ENCODE measurements around the gene C22orf15. TPM values are rescaled to one million over a fixed set of nuclear protein-coding genes. Genes with fewer than 3 reads are reported as not detected.

Gene C22orf15
- total and polyA plus RNA-seq, 4 donors, result 0.03 to 0.17 (median 0.12) TPM

- Histone ChIP-seq H3K9me3 (ENCODE audit: control insufficient read depth in 4 of 4, low read length in 3 of 4) (no peaks in the 10 kb centered on the region), H3K27me3 (ENCODE audit: control insufficient read depth in 4 of 4, insufficient read depth in 4 of 4, low read length in 3 of 4) (no peaks in the 10 kb centered on the region)
- WGBS, result 59% methylated on average over 4 of the region's 4 CpGs
These were observed 5.9 kb upstream of the C22orf15 start for GRCh38 chr22:23756891-23757290.

More at GRCh38 chr22:23756891-23757290, 5.9 kb upstream of the C22orf15 start:
- Histone ChIP-seq H3K4me1 (ENCODE audit: control insufficient read depth in 4 of 4, insufficient read depth in 4 of 4, low read length in 3 of 4) (no peaks in the 10 kb centered on the region), H3K4me3 (ENCODE audit: low read depth in 1 of 3, low read length in 3 of 3) (no peak overlapping the region), H3K27ac (ENCODE audit: low read depth in 1 of 2, low read length in 2 of 2) (no peak overlapping the region), H3K36me3 (ENCODE audit: control insufficient read depth in 4 of 4, insufficient read depth in 3 of 4, low read depth in 1 of 4, low read length in 3 of 4) (no peaks in the 10 kb centered on the region), H3K9ac (ENCODE audit: low read depth in 1 of 2, low read length in 2 of 2) (no peak overlapping the region)
- DNase-seq (ENCODE audit: low spot score), result no peak
- TF ChIP-seq, protein P1, sequence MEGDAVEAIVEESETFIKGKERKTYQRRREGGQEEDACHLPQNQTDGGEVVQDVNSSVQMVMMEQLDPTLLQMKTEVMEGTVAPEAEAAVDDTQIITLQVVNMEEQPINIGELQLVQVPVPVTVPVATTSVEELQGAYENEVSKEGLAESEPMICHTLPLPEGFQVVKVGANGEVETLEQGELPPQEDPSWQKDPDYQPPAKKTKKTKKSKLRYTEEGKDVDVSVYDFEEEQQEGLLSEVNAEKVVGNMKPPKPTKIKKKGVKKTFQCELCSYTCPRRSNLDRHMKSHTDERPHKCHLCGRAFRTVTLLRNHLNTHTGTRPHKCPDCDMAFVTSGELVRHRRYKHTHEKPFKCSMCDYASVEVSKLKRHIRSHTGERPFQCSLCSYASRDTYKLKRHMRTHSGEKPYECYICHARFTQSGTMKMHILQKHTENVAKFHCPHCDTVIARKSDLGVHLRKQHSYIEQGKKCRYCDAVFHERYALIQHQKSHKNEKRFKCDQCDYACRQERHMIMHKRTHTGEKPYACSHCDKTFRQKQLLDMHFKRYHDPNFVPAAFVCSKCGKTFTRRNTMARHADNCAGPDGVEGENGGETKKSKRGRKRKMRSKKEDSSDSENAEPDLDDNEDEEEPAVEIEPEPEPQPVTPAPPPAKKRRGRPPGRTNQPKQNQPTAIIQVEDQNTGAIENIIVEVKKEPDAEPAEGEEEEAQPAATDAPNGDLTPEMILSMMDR (IDR thresholded peaks at IDR 0.05; ENCODE audit: low read depth, low read length, missing input control), result no peak
- TF ChIP-seq, protein P2, sequence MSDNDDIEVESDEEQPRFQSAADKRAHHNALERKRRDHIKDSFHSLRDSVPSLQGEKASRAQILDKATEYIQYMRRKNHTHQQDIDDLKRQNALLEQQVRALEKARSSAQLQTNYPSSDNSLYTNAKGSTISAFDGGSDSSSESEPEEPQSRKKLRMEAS (IDR thresholded peaks at IDR 0.05), result no peak
- TF ChIP-seq FOXA1 (IDR thresholded peaks at IDR 0.05), result no peak
- TF ChIP-seq HNF4A (conservative IDR thresholded peaks at IDR 0.05), result no peak
- TF ChIP-seq ATF3 (IDR thresholded peaks at IDR 0.05), result no peak
- TF ChIP-seq HNF4G (IDR thresholded peaks at IDR 0.05), result no peak
- no peak for TF ChIP-seq ZBTB33 (IDR thresholded peaks at IDR 0.05)
- TF ChIP-seq EGR1 (IDR thresholded peaks at IDR 0.05; ENCODE audit: low read depth in 2 of 2), result no peak
- no peak for TF ChIP-seq YY1 (IDR thresholded peaks at IDR 0.05)
- TF ChIP-seq GABPA (IDR thresholded peaks at IDR 0.05 in 1 of 2, conservative IDR thresholded peaks at IDR 0.05 in 1 of 2), result no peak
- TF ChIP-seq, protein P3, sequence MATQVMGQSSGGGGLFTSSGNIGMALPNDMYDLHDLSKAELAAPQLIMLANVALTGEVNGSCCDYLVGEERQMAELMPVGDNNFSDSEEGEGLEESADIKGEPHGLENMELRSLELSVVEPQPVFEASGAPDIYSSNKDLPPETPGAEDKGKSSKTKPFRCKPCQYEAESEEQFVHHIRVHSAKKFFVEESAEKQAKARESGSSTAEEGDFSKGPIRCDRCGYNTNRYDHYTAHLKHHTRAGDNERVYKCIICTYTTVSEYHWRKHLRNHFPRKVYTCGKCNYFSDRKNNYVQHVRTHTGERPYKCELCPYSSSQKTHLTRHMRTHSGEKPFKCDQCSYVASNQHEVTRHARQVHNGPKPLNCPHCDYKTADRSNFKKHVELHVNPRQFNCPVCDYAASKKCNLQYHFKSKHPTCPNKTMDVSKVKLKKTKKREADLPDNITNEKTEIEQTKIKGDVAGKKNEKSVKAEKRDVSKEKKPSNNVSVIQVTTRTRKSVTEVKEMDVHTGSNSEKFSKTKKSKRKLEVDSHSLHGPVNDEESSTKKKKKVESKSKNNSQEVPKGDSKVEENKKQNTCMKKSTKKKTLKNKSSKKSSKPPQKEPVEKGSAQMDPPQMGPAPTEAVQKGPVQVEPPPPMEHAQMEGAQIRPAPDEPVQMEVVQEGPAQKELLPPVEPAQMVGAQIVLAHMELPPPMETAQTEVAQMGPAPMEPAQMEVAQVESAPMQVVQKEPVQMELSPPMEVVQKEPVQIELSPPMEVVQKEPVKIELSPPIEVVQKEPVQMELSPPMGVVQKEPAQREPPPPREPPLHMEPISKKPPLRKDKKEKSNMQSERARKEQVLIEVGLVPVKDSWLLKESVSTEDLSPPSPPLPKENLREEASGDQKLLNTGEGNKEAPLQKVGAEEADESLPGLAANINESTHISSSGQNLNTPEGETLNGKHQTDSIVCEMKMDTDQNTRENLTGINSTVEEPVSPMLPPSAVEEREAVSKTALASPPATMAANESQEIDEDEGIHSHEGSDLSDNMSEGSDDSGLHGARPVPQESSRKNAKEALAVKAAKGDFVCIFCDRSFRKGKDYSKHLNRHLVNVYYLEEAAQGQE (IDR thresholded peaks at IDR 0.05), result no peak
- no peak for TF ChIP-seq JUND (IDR thresholded peaks at IDR 0.05)
- no peak for TF ChIP-seq FOXA2 (IDR thresholded peaks at IDR 0.05)
- no peak for TF ChIP-seq RAD21 (IDR thresholded peaks at IDR 0.05)
- no peak for TF ChIP-seq SP1 (IDR thresholded peaks at IDR 0.05)
- no peak for TF ChIP-seq TAF1 (conservative IDR thresholded peaks at IDR 0.05)
- no peak for TF ChIP-seq RXRA (IDR thresholded peaks at IDR 0.05)
